ENCODE results near the gene PGA5.

DNA sequence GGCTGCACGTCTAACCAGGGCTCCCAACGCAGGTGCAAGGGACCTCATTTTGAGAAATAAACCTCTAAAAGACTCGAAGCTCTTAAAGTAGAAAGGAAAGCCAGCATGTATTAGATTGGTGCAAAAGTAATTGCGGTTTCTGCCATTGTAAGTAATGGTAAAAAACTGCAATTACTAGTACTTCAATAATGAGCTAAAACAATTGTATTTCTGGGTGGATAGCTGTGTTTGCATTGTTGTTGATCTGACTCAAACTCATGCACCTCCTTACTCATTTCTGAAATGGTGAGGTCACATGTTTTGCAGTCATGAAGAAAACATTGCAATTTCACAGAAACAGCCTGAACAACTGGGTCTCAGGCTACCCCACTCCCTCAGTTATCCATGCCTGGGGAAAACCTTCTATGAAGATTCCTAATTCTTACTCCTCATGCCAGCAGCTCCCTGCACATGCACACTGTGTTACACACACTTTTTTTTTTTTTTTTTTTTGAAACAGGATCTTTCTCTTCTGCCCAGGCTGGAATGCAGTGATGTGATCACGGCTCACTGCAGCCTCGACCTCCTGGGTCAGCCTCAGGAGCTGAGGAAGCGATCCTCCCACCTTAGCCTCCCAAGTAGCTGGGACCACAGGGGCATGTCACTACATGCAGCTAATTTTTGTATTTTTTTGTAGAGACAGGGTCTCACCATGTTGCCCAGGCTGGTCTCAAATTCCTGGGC is 29.5 kb downstream of the PGA5 start:
- no peak for TF ChIP-seq EZH2 (IDR thresholded peaks at IDR 0.05; ENCODE audit: borderline replicate concordance, low read depth, low read length, severe bottlenecking)
- TF ChIP-seq, protein P1, sequence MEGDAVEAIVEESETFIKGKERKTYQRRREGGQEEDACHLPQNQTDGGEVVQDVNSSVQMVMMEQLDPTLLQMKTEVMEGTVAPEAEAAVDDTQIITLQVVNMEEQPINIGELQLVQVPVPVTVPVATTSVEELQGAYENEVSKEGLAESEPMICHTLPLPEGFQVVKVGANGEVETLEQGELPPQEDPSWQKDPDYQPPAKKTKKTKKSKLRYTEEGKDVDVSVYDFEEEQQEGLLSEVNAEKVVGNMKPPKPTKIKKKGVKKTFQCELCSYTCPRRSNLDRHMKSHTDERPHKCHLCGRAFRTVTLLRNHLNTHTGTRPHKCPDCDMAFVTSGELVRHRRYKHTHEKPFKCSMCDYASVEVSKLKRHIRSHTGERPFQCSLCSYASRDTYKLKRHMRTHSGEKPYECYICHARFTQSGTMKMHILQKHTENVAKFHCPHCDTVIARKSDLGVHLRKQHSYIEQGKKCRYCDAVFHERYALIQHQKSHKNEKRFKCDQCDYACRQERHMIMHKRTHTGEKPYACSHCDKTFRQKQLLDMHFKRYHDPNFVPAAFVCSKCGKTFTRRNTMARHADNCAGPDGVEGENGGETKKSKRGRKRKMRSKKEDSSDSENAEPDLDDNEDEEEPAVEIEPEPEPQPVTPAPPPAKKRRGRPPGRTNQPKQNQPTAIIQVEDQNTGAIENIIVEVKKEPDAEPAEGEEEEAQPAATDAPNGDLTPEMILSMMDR (IDR thresholded peaks at IDR 0.05; ENCODE audit: borderline replicate concordance, extremely low read depth, low read length, poor library complexity, severe bottlenecking), result no peak

All from DND-41 (cell line).